Limb (tissue), 2 donors: ENCODE data around the gene TAF1B.

Source experiments
- DNase-seq, 2 donors: peaks; one replicate each; pipeline ENCODE4 v3.0.0-alpha.2; 2016; ENCODE audit errors: extremely low spot score in 2 of 2

Gene TAF1B

GRCh38 chr2:9983401-9984216, 140.3 kb downstream of the TAF1B start:
- no peak for DNase-seq
